ENCODE data around the gene NPW.
"Not testable (repeated sequence)": the region's sequence is repeated elsewhere in the genome, so short reads cannot be mapped to it uniquely, and the experiment has no call there.

NPW gene

GRCh38 chr16:2002406-2003230 is 17.0 kb upstream of the NPW start:
- no peak for DNase-seq

GRCh38 chr16:2003231-2003826 is 16.3 kb upstream of the NPW start:
- no peak for DNase-seq

DNA sequence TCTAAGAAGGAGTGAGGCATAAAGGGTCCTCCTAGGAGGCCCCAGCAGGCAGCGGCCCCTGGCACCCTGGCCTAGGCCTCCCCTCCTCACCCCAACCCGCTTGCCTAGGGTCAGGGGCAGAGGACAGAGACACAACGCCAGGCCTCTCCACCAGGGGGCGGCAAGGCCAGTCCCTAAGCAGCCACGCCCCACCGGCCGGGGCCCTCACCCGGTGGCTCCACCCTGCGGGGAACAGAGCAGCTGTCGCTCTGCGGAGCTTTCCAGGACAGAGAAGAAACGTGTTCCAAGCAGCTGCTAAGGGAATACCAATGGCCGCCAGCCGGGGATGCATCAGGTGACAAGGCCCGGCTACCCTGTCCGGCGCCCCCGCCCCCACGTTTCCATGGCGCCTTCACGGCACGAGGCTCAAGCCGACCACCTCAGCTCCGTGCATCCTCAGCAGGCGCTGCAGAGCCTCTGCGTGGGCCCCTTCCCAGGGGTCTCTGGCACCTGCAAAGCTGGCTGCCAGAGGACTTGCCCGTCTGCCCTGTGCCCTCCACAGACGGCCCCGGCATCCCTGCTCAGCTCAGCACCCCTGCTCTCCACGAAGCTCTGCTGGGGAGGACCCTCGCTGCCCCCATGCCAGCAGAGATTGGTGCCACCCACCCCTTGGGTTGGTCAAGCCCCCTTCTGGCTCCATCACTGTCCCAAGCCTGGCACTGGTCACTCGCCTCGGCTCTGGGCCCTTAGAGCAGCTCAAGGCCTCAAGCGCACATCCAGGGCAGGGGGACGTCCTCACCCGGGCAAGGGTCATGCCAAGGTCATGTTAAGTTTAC is 15.6 kb upstream of the NPW start:
- DNase-seq: peak; percentile 85

DNA sequence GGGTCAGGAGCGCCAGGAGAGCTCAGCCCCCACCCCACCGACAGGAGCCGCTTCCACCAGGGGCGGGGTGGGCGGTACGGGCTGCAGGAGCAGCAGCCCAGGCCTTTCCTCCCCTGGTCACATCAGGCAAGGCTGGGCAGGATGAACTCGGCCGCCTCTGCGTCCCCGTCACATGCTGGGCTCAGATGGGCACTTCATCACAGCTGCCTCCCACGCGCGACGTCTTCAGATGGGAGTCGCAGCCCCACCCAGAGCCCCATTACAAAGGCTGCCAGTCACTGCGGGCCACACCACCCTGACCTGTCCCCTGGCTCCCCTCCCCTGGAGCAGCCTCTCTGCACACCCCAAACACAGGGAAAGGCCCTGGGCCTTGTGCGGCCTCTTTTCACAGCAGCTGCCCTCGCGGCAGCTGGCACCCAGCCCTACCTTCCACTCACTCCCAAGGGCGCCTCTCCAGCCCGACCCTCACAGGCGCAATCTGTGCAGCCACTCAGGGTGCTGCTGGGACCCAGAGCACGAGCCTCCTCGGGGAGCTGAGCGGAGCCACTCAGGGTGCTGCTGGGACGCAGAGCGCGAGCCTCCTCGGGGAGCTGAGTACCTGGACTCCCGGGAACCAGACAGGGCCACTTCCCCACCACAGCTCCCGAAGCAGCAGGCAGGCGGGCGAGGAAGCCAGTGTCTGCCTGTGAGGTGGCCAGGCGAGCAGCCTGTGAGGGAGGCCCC is 14.6 kb upstream of the NPW start:
- DNase-seq: no peak

DNA sequence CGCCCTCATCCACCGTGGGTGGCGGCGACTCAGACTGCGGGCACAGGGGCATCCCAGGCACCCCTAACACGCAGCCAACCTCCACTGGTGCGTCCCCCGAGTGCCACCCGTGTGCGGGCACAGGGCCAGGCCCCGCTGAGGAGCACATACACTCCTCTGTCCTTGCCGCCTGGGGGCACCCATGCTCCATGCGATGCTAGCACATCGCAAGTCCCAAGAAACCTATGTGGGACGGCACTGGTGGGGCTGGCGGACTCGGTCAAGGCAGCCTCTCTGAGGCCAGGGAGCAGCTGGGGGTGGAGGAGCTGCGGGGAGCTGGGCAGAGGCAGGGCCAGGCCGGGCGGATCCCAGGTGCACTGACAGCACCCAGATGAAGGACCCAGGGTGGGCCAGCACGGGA is 13.9 kb upstream of the NPW start:
- DNase-seq: peak; percentile 28

DNA sequence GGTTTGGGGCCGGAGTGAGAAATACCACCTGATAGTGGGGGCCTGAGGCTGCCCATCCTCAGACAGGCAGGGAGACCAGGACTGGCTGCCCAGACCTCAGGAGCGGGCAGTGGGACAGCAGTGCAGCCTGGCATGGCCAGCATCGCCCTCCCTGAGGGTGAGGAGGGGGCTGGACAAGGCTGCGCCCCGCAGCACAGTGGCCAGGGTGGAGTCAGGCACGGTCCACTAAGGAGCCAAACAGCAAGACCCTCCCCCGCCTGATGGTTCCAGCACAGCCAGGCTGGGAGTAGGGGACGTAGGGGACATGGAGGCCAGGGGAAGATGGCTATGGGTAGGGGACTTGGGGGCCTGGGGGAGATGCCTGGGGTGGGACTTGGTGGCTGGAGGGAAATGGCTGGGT is 13.3 kb upstream of the NPW start:
- DNase-seq: no peak

DNA sequence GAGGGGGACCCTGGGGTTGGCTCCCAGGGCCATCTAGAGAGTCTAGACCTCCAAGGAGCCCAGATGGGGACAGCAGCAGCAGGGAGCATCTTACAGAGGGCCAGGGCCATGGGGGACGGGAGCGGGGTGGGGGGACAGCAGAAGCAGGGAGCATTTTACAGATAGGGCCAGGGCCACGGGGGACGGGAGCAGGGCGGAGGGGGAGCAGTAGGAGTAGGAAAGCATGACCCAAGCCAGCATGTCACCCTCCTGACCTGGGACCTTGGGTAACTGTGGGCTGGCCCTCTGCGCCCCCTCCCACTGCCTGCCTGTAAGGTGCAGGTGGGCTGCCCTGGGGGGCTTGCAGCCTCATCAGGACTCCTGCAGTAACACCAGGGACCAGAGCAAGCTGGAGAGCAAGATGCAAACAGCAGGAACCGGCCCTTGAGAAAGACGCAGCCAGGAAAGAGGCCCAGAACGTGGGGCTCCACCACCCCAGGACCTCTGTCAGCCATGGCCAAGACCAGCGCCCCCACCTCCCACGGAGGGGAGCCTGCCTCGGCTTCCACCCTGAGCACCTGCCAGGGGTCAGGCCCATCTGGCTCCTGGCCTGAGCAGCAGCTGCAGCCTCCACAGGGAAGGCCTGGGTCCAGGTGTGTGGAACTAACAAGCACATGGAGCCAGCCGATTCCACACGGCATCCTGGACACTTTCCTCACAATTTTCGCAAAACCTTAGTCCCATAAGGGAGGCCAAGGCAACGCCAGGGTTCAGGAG is 12.3 kb upstream of the NPW start:
- no peak for DNase-seq

DNA sequence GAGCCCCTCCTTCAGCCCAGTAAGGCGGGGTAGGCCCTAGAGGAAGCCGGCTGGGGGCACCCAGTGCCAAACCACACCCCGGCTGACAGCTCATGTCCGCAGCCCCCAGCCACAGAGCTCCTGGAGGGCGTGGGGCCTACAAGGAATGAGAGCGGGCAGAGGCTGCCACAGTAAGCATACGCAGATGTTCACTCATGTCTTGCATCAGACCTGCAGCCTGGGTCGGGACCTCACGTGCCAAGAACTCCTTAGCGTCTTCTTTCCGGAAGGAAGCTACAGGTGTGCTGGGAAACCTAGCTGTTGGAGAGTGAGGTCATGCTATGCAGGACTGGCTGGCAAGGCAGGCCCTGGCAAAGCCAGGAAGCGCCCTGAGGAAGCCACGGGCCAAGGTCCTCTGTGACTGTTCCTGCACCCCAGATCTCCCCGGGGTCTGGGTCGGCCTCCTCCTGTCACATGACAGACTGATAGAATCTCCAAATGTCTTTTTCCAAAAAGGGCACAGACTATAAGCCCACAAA is 11.5 kb upstream of the NPW start:
- DNase-seq: no peak

DNA sequence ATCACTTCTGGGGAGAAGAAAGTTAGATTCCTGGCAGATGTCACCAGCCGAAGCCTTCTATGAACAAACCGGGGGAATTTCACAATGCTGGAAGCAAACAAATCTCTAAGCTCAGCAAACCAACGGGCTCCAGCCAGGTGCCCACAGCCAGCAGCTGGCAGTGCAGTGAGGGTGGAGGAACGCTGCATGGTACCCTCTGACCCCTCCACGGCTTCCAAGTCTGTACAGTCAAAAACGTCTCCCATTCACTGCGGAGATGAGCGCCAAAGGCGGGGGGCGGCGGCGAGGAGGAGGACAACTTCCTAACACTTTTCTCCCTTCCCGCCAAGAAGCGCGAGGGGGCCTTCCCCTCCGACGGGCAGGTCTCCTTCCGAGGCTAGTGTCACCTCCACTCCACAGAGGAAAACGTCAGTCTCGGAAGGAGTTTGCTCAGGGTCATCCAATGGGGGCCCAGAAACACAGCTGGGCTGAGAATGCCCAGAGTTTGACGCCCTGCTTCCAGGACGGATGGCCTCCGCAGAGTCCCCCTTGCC is 10.9 kb upstream of the NPW start:
- DNase-seq: no peak

DNA sequence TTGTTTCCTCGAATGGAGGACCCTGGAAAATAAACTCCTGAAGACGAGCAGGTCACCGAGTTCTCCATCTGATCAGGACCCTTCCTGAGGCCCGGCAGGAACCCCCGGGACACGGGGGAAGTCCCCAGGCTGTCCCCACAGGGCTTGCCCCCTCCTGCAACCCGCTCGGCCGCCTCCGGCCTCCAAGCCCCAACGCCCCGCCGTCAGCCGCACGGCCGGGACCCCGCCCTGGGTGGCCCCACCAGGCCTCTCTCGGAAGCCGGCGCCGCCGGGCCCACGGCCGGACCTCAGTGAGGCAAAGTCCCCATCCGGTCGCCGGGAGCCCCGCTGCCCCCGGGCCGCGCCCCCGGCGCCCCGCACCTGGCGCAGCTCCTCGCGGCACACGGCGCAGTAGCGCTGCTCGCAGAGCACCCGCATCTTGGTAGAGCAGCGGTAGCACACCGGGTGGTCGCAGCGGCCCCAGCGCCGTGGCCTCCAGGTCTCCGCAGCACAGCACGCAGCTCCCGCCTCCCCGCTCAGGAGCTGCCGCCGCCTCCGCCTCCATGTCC is 10.3 kb upstream of the NPW start:
- DNase-seq: no peak

DNA sequence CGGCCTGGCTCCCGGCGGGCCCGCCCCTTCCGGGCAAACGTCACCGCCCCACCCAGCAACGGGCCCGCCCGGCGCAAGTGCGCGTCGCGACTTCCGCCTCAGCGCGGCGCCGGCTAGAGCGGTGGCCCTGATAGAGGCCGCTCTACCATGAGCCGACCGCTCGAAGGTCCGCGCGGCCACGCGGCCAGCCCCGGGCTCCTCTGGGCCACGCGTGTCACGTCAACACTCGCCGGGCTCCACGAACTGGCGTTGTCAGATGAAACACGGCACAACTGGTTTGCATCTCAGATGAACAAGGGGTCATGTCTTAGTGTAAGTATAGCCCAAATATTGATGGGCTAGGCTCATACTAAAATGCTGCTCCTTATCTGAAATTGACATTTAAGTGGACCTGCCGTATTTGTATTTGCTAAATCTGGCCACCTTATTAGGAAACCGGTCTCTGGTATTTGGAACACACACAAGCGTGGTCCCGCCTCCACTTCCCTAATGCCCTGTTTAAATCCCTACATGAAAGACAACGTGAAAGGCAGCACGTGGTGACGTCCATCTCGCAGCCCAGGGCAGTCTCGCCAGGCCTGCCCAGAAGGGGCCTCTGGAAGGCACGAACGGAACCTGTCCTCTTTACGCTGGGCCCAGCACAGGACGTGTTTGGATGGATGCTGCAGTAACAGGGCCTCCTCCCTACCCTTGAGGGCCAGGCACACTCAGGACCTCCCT is 9.6 kb upstream of the NPW start, which contains the start of gene ZNF598:
TSS of gene ZNF598 (minus strand) at position 31 of the 720 bp plus-strand sequence.
- DNase-seq: peak; percentile 81

- not testable (repeated sequence) for DNase-seq
These were observed 7.9 kb upstream of the NPW start for GRCh38 chr16:2011726-2012125.

- no peak for DNase-seq
These were observed 6.1 kb upstream of the NPW start for GRCh38 chr16:2013527-2013926.

DNA sequence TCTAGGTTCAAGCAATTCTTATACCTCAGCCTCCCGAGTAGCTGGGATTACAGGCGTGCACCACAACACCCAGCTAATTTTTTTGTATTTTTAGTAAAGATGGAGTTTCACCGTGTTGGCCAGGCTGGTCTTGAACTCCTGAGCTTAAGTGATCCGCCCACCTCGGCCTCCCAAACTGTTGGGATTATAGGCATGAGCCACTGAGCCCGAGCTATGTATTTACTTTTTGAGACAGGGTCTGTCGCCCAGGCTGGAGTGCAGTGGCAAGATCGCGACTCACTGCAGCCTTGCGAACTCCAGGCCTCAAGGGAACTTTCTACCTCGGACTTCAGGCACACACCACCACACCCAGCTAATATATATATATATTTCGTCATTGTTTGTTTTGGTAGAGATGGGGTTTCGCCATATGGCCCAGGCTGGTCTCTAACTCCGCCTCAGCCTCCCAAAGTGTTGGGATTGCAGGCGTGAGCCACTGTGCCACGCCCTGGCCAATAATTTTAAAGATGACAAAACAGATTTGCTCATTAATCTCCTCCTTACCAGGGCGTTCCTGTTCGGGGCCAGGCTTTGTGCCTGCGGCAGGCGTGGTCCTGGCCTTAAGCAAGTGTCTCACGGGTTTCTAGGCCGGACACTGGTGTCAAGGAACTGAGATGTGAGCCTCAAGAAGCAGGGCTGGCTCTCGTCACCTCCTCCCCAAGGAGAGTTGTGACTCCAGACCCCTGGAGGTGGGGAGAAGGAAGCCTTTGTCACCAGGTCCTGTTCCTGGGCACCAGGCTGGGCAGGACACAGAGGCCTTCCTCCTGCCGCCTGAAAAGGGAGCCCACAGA is 4.3 kb upstream of the NPW start:
- DNase-seq: peak; percentile 50

- DNase-seq: no peak
These were observed 3.7 kb upstream of the NPW start for GRCh38 chr16:2015947-2016208.

DNA sequence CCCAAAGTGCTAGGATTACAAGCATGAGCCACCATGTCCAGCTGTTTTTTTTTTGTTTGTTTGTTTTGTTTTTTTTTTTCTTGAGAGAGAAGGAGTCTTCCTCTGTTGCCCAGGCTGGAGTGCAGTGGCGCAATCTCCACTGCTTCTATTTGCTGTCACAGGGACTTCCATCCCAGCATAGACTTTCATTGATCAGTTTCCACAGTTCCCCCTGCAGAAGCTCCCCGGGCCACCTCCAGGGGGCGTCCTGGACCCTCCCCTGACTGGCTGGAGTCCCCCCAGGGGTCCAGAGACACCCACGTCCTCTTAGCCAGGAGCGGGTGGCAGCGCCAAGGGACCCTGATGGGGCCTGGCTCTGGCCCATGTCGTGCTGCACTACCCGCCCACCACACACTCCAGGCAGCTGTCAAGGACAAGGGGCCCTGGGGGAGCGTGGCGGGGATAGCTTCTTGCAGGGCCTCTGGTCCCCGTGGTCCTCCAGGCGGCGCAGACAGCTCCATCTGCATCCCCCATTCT is 3.1 kb upstream of the NPW start:
- DNase-seq: no peak

DNA sequence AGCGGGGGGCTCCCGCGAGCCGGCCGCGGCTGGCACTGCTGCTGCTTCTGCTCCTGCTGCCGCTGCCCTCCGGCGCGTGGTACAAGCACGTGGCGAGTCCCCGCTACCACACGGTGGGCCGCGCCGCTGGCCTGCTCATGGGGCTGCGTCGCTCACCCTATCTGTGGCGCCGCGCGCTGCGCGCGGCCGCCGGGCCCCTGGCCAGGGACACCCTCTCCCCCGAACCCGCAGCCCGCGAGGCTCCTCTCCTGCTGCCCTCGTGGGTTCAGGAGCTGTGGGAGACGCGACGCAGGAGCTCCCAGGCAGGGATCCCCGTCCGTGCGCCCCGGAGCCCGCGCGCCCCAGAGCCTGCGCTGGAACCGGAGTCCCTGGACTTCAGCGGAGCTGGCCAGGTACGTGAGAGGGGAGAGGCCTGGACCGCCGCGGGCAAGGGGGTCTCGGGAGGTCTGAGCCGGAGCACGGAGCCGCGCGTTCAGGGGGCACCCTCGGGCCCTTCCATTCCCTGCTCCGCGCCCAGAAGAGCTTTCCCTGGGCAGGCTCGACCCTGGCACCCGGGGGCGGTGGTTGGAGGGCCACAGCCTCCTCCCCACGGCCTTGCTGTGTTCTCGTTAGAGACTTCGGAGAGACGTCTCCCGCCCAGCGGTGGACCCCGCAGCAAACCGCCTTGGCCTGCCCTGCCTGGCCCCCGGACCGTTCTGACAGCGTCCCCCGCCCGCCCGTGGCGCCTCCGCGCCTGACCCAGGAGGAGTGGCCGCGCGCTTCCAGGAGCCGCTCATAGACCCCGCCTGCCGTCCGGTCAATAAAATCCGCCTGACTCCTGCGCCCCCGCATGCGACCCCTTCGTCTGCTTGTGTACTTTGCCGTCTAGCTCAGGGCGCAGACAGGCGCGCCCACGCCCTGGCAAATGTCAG is 591 bp downstream of the NPW start:
- no peak for DNase-seq

GRCh38 chr16:2022723-2023091 is 3.1 kb downstream of the NPW start:
- DNase-seq: no peak

All from CD4-positive, alpha-beta T cell treated with Interferon gamma for 1 hour (primary cell).